ENCODE results near the gene LPAR3.

LPAR3 gene

GRCh38 chr1:84833194-84833593, 59.8 kb downstream of the LPAR3 start:
- no peak for DNase-seq (ENCODE audit: extremely low read depth in 1 of 2, low read depth in 1 of 2)

GRCh38 chr1:84830136-84830535, 62.9 kb downstream of the LPAR3 start:
- DNase-seq (ENCODE audit: extremely low read depth in 1 of 2, low read depth in 1 of 2) = no peak

DNA sequence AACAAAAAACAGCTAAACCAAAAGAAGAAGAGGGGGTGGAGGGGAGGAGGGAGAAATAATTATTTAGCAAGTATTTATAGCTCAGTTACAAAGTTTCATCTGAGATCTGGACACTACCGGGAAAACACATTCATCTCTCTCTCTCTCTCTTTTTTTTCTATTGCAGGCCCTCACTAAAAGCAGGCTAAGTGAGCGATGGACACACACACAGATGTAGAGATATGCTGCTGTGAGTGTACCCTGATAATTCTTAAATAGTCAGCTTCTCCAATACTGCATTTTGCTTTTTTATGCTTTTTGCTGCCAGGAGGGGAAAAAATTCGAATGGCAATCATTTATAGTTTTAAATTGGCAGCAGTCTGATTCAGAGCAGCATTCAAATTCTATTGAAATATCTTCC, 65.0 kb downstream of the LPAR3 start:
- DNase-seq (ENCODE audit: extremely low read depth in 1 of 2, low read depth in 1 of 2) = no peak

DNA sequence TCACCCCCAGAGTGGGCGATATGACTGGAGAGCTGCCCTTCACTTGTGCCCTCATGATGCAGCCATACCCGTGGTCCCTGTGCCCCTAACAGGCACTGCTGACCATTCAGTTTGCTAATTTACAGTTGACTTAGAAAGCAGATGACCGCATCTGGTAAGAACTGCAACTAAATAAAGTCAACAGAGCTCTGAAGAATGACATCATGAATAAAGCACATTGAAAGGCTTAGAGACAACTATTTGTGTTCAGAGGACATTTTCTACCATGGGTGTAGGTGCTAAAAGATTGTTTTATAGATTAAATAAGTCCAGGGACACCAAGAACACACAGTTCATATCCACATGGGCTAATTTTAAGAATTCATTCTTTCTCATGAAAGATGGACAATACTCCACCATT, 65.5 kb downstream of the LPAR3 start:
- DNase-seq (ENCODE audit: extremely low read depth in 1 of 2, low read depth in 1 of 2) = no peak

- no peak for DNase-seq (ENCODE audit: extremely low read depth in 1 of 2, low read depth in 1 of 2)
Observed at GRCh38 chr1:84825161-84825560, 67.8 kb downstream of the LPAR3 start.

DNA sequence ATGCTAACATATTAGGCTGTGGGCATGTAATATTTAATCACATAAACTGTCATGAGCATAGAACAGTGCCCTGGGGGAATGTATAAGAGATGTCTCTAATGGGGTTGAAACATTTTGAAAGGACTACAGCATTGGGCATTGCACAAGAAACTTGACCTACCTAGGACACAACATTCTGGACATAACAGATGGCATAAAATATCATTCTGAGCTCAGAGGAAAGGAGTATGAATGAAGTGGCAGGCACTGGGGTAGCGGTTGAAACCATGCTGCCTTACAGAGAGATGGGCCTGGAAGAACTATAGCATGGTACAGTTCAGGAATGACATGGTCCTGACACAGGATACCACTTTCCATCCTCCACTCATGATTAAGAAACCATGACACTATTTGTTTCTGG, 69.0 kb downstream of the LPAR3 start:
- DNase-seq (ENCODE audit: extremely low read depth in 1 of 2, low read depth in 1 of 2) = no peak

GRCh38 chr1:84823511-84823910, 69.5 kb downstream of the LPAR3 start:
- no peak for DNase-seq (ENCODE audit: extremely low read depth in 1 of 2, low read depth in 1 of 2)

DNA sequence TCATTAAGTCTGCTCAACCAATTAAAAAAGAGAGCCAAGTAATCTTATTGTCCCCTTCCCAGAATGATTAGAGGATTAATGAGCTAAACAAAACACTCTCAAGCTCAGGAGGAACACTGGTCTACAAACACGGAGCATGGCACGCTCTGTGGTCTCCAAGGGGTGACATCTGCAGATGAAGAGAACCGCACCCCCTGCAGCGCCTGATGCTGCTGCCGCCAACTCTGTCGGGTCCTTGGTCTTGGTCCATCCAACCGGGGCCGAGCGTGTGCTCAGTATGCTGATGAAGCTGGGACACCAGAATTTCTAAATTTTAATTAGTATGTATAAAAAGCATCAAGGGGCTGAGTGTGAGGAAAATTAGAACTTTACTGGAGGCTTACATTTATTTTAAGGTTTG, 82.7 kb downstream of the LPAR3 start:
- no peak for DNase-seq (ENCODE audit: extremely low read depth in 1 of 2, low read depth in 1 of 2)

- DNase-seq (ENCODE audit: extremely low read depth in 1 of 2, low read depth in 1 of 2) = no peak
Observed at GRCh38 chr1:84809023-84809422, 84.0 kb downstream of the LPAR3 start.

- no peak for DNase-seq (ENCODE audit: extremely low read depth in 1 of 2, low read depth in 1 of 2)
Observed at GRCh38 chr1:84803604-84804003, 89.4 kb downstream of the LPAR3 start.

DNA sequence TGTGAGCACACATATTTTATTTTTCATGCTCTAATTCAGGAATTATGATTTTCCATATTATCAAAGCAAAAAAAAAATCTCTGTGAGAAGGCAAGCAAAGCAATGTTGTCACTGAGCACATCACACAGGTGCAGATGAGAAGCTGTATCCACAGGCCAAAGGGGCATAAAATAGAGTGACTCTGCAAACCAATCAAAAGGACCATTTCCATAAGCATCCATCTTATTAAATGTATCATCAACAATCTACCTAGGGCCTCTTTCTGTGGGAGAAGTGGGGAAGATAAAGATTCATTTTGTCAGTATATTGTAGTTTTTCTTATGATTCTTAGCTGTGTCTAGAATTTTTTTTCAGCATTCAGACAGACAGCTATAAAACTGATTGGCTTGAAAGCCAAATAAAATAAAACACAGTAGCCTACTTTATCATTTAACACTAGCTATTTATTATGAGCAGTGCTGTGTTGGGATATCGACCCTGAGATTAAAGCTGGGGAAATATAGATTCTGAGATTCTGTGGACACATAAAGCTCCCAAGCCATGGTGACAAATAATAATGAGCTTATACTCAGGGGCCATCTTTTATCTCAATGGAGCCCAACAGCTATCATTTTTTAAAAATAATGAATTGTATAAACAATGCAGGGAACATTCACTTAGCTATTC, 90.3 kb downstream of the LPAR3 start:
- DNase-seq (ENCODE audit: extremely low read depth in 1 of 2, low read depth in 1 of 2) = no peak

DNA sequence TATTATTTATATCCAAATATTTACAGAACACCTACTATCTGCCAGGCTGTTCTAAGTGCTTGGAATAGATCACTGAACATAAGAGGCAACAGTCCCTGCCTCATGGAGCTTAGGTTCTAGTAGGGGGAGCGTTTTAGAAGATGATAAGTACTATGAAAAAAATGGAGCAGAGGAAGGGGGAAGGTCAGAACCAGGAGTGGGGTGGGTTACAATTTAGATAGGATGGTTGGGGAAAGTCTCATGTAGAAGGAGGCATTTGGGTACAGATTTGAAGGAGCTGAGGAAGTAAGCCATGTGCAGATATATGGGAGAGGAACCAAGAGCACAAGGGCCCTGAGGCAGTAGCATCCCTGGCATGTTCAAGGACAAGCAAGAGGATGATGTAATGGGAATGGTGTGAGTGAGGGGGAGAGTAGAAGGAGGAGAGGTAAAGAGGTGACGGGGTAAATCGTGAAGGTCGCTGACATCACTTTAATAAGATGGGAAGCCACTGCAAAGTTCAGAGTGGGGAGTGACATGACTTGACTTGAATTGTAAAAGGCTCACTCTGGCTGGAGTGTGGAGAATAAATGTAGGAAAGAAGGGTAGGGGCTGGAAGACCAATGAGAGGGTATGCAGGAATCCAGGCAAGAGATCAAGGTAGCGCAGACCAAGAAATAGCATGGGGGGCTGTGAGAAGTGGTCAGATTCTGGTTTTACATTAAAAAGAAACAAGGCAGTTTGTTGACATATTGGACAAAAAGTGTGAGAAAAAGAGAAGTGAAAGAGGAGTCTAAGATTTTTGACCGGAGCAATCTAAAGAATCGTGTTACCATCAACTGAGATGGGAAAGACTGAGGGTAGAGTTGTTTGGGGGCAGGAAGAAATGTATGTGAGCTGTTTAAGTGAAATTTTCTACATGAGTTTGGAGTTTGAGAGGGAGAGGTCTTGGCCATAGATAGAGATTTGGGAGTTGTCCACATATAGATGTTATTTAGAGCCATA, 92.6 kb downstream of the LPAR3 start:
- no peak for DNase-seq (ENCODE audit: extremely low read depth in 1 of 2, low read depth in 1 of 2)

DNA sequence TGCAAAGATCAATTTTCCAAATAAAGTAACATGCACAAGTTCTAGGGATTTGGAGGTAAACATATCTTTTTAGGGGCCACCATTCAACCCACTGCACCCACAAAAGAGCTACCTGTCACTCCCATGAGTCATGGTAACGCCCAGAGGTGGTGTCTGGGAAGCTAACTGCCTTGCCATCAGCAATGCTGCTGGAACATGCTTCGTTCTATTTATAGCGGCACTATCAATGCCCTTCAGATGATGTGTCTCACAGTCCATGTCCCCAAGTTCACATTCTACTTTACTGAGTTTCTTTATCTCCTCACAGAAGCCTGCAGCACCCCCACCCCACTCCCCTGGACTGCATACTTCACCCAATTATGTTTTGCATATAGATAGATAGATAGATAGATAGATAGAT, 95.4 kb downstream of the LPAR3 start:
- no peak for DNase-seq (ENCODE audit: extremely low read depth in 1 of 2, low read depth in 1 of 2)

GRCh38 chr1:84795966-84796600, 96.9 kb downstream of the LPAR3 start:
- DNase-seq (ENCODE audit: extremely low read depth in 1 of 2, low read depth in 1 of 2) = no peak

DNA sequence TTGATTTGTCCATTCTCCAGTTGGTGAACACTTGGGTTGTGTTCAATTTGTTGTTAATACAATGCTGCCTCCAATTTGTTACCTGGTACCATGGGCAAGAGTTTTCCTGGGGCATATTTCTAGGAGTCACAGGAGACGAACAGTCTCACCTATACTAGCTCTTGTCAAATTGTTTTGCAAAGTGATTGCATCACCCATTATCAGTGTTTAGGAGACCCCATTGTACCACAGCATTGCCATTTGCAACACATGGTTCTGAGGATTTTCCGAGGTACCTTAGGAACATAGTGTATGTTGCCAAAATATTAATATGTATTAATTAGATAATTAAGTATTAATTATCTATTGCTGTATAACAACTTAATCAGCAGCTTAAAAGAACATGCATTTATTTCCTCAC, 97.8 kb downstream of the LPAR3 start:
- no peak for DNase-seq (ENCODE audit: extremely low read depth in 1 of 2, low read depth in 1 of 2)

DNA sequence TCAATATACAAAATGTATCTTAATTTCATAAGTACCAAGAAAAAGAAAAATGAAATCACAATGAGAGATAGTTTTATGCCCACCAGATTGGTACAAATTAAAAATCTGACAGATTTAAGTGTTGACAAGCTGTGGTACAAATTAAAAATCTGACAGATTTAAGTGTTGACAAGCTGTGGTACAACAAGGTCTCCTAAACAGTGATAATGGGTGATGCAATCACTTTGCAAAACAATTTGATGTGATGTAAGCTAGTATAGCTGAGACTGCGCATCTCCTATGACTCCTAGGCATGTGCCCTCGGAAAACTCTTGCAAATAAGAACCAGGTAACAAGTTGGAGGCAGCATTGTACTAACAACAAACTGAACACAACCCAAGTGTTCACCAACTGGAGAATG, 100.6 kb downstream of the LPAR3 start:
- no peak for DNase-seq (ENCODE audit: extremely low read depth in 1 of 2, low read depth in 1 of 2)

DNA sequence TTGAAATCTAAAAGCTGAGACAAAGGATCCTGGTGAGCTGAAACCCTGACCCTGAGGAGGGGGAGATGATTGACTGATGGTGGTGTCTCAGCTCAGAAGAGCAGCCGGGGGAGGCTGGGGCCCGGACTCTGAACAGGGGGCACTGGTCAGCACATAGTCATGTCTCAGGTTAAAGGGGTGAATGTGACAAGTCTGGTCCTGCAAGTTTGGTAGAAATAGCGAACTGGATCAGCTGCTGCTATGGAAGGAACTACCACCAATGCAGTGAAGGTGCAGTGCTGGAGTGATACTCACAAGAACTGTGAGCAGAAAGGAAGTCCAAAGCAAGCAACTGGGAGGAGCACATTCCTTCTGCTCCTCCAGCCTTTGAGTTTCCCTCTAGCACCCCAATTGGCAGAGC, 104.0 kb downstream of the LPAR3 start:
- DNase-seq (ENCODE audit: extremely low read depth in 1 of 2, low read depth in 1 of 2) = no peak

- no peak for DNase-seq (ENCODE audit: extremely low read depth in 1 of 2, low read depth in 1 of 2)
Observed at GRCh38 chr1:84785271-84786036, 107.6 kb downstream of the LPAR3 start.

GRCh38 chr1:84782881-84783280, 110.1 kb downstream of the LPAR3 start:
- DNase-seq (ENCODE audit: extremely low read depth in 1 of 2, low read depth in 1 of 2) = no peak

- DNase-seq (ENCODE audit: extremely low read depth in 1 of 2, low read depth in 1 of 2) = peak; percentile 41 to 58
Observed at GRCh38 chr1:84781946-84782771, 110.8 kb downstream of the LPAR3 start.

All from stimulated activated CD8-positive, alpha-beta memory T cell treated with anti-CD3 and anti-CD28 coated beads, Interleukin-7, amount 100 ng/mL, for 48 hours (primary cell).